Loucy (cell line): ENCODE measurements around the gene CRYBB2.

Experiments used
- H2AFZ ChIP-seq: fragments of 200-600 bp; sonication (generic); 2 replicates; pipeline ENCODE4 v1.6.0; 2016; ENCODE audit warnings: antibody characterized with exemption, mild to moderate bottlenecking, low read length, moderate library complexity
- H3F3A ChIP-seq: fragments of 200-600 bp; 2 replicates; pipeline ENCODE4 v1.6.0; 2016; ENCODE audit warnings: antibody characterized with exemption, low read depth, mild to moderate bottlenecking
- H3K27me3 ChIP-seq: fragments of 200-600 bp; sonication (generic); 2 replicates; pipeline ENCODE4 v1.6.1; 2014; ENCODE audit warnings: low read length, mild to moderate bottlenecking; ENCODE audit not compliant: insufficient read depth, poor library complexity, severe bottlenecking
- H3K36me3 ChIP-seq: fragments of 200-600 bp; sonication (generic); 2 replicates; pipeline ENCODE4 v1.6.1; 2016; ENCODE audit warnings: low read length; ENCODE audit not compliant: insufficient read depth
- H3K4me1 ChIP-seq: fragments of 200-600 bp; sonication (generic); 2 replicates; pipeline ENCODE4 v1.5.1; 2014; ENCODE audit warnings: low read length, mild to moderate bottlenecking; ENCODE audit not compliant: insufficient read depth, poor library complexity, severe bottlenecking
- H3K4me2 ChIP-seq: fragments of 200-600 bp; sonication (generic); 2 replicates; pipeline ENCODE4 v1.6.0; 2014; ENCODE audit warnings: antibody characterized with exemption, low read length, low read depth, mild to moderate bottlenecking; ENCODE audit not compliant: poor library complexity, severe bottlenecking
- H3K4me3 ChIP-seq: fragments of 200-600 bp; sonication (generic); 2 replicates; pipeline ENCODE4 v1.5.1; 2014; ENCODE audit warnings: low read length, mild to moderate bottlenecking, mixed read lengths; ENCODE audit not compliant: poor library complexity, severe bottlenecking
- H3K79me2 ChIP-seq: fragments of 200-600 bp; sonication (generic); 2 replicates; pipeline ENCODE4 v1.6.1; 2014; ENCODE audit warnings: low read length; ENCODE audit not compliant: insufficient read depth
- H3K9ac ChIP-seq: fragments of 200-600 bp; sonication (generic); 2 replicates; pipeline ENCODE4 v1.6.0; 2014; ENCODE audit warnings: mild to moderate bottlenecking, low read depth, low read length, moderate library complexity; ENCODE audit not compliant: poor library complexity, severe bottlenecking
- H3K9me2 ChIP-seq: fragments of 200-600 bp; sonication (generic); replicated peaks from 2 replicates; pipeline ENCODE4 v1.6.1; 2016; ENCODE audit warnings: low read depth, low read length, mixed read lengths
- H3K9me3 ChIP-seq: fragments of 200-600 bp; sonication (generic); 2 replicates; pipeline ENCODE4 v1.6.1; 2014; ENCODE audit warnings: mild to moderate bottlenecking, antibody characterized with exemption, low read length, low read depth; ENCODE audit not compliant: insufficient read depth
- H4K20me1 ChIP-seq: fragments of 200-600 bp; sonication (generic); 2 replicates; pipeline ENCODE4 v1.6.0; 2014; ENCODE audit warnings: antibody characterized with exemption, low read length, mild to moderate bottlenecking; ENCODE audit not compliant: insufficient read depth, poor library complexity, severe bottlenecking
- EZH2phosphoT487 ChIP-seq: fragments of 200-600 bp; IDR thresholded peaks from 2 replicates; pipeline ENCODE4 v1.6.1; 2018; ENCODE audit warnings: antibody characterized with exemption, mild to moderate bottlenecking, moderate library complexity, borderline replicate concordance
- TF ChIP-seq, protein P1 (sequence below): fragments of 200-600 bp; sonication (generic); conservative IDR thresholded peaks from 2 replicates; pipeline ENCODE4 v1.5.1; 2014; ENCODE audit warnings: mild to moderate bottlenecking, antibody characterized with exemption, low read length

The CRYBB2 gene

GRCh38 chr22:25187469-25187868 is 32.0 kb upstream of the CRYBB2 start:
- H3K27me3 ChIP-seq: no peaks in the 10 kb centered on the region
- no peak overlapping the region for H3K4me2 ChIP-seq
- no peak overlapping the region for H2AFZ ChIP-seq
- H3K79me2 ChIP-seq: no peaks in the 10 kb centered on the region
- no peak overlapping the region for H3K4me3 ChIP-seq
- H3K9me2 ChIP-seq: no peaks in the 10 kb centered on the region
- H4K20me1 ChIP-seq: no peaks in the 10 kb centered on the region
- no peak overlapping the region for H3K9ac ChIP-seq
- H3K36me3 ChIP-seq: no peaks in the 10 kb centered on the region
- H3F3A ChIP-seq: no peaks in the 10 kb centered on the region
- H3K4me1 ChIP-seq: no peaks in the 10 kb centered on the region
- H3K9me3 ChIP-seq: no peaks in the 10 kb centered on the region
- TF ChIP-seq EZH2phosphoT487: no peak
- TF ChIP-seq, protein P1, sequence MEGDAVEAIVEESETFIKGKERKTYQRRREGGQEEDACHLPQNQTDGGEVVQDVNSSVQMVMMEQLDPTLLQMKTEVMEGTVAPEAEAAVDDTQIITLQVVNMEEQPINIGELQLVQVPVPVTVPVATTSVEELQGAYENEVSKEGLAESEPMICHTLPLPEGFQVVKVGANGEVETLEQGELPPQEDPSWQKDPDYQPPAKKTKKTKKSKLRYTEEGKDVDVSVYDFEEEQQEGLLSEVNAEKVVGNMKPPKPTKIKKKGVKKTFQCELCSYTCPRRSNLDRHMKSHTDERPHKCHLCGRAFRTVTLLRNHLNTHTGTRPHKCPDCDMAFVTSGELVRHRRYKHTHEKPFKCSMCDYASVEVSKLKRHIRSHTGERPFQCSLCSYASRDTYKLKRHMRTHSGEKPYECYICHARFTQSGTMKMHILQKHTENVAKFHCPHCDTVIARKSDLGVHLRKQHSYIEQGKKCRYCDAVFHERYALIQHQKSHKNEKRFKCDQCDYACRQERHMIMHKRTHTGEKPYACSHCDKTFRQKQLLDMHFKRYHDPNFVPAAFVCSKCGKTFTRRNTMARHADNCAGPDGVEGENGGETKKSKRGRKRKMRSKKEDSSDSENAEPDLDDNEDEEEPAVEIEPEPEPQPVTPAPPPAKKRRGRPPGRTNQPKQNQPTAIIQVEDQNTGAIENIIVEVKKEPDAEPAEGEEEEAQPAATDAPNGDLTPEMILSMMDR: no peak

DNA sequence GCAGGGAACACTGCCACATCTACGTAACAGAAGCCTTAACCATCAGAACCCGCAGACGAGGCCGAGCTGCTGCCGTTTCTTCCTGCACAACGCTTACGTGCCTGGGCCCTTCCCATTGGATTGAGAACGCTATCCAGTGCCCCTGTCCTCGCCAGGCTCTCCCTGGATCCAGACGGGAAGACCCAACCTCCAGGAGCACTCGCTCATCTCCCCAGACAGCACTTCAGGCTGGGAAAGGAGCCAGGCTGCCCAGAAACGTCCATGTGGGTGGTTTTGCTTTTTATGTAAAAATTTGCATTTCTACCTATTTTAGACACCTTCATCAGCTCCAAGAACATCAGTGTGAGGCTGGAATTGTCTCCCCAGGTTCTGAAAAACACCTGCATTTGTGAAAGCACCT is 27.0 kb upstream of the CRYBB2 start:
- no peak overlapping the region for H3K4me2 ChIP-seq
- H3K4me1 ChIP-seq: no peaks in the 10 kb centered on the region
- H3F3A ChIP-seq: no peaks in the 10 kb centered on the region
- no peak for TF ChIP-seq EZH2phosphoT487
- TF ChIP-seq, protein P1: no peak
- no peaks in the 10 kb centered on the region for H3K9me3 ChIP-seq
- no peaks in the 10 kb centered on the region for H3K36me3 ChIP-seq
- H3K79me2 ChIP-seq: no peaks in the 10 kb centered on the region
- no peak overlapping the region for H3K4me3 ChIP-seq
- H3K27me3 ChIP-seq: no peaks in the 10 kb centered on the region
- no peaks in the 10 kb centered on the region for H4K20me1 ChIP-seq
- no peaks in the 10 kb centered on the region for H3K9me2 ChIP-seq
- no peak overlapping the region for H2AFZ ChIP-seq
- H3K9ac ChIP-seq: no peak overlapping the region

GRCh38 chr22:25193130-25193529 is 26.3 kb upstream of the CRYBB2 start:
- no peak overlapping the region for H3K4me2 ChIP-seq
- H3K4me3 ChIP-seq: no peak overlapping the region
- H3K27me3 ChIP-seq: no peaks in the 10 kb centered on the region
- H3K4me1 ChIP-seq: no peaks in the 10 kb centered on the region
- no peaks in the 10 kb centered on the region for H4K20me1 ChIP-seq
- H3K9me3 ChIP-seq: no peaks in the 10 kb centered on the region
- H3K9me2 ChIP-seq: no peaks in the 10 kb centered on the region
- no peak overlapping the region for H2AFZ ChIP-seq
- no peaks in the 10 kb centered on the region for H3K79me2 ChIP-seq
- H3K36me3 ChIP-seq: no peaks in the 10 kb centered on the region
- TF ChIP-seq, protein P1: no peak
- TF ChIP-seq EZH2phosphoT487: no peak
- H3K9ac ChIP-seq: no peak overlapping the region
- H3F3A ChIP-seq: no peaks in the 10 kb centered on the region
